SK-N-SH (cell line): ENCODE data around the gene TLE1. TPM values are rescaled to one million over a fixed set of nuclear protein-coding genes. Genes with fewer than 3 reads are reported as not detected.

Experiments
- CTCF ChIA-PET: fragments of 300-600, 350-600 bp; formaldehyde crosslinking; extraction: SDS; loops from one replicate; lab custom pipeline; 2021; lab: Yijun Ruan, JAX
- POLR2A ChIA-PET: fragments of 350-600 bp; sonication (Branson Sonifier 250); formaldehyde crosslinking; extraction: SDS; loops from one replicate; lab custom pipeline; 2020; ENCODE audit warnings: antibody characterized with exemption, inconsistent platforms; lab: Yijun Ruan, JAX
- DNase-seq: peaks from one replicate; pipeline ENCODE4 v3.0.0; 2012
- H2AFZ ChIP-seq: fragments of 200-600 bp; sonication (generic); 2 replicates; pipeline ENCODE4 v1.8.1; 2016; ENCODE audit warnings: antibody characterized with exemption, mild to moderate bottlenecking, low read depth
- H3F3A ChIP-seq: fragments of 200-600 bp; sonication (generic); replicated peaks from 2 replicates; pipeline ENCODE3; 2016; ENCODE audit warnings: antibody characterized with exemption, mild to moderate bottlenecking; ENCODE audit not compliant: insufficient read depth
- H3K27ac ChIP-seq, 2 experiments: fragments of 200-500 bp in 1 of 2; fragments of 200-600 bp in 1 of 2; sonication (Bioruptor generic) in 1 of 2; sonication (generic), shearing (Covaris generic) in 1 of 2; 2 replicates each; pipeline versions ENCODE4 v1.5.1 to v1.6.1; 2014 to 2016; ENCODE audit warnings: low read depth in 2 of 2, inconsistent platforms in 1 of 2, low read length in 1 of 2, mild to moderate bottlenecking in 1 of 2, mixed read lengths in 1 of 2
- H3K27me3 ChIP-seq: fragments of 200-600 bp; sonication (generic), shearing (Covaris generic); 2 replicates; pipeline ENCODE4 v1.6.1; 2016; ENCODE audit warnings: mixed run types; ENCODE audit not compliant: insufficient read depth
- H3K36me3 ChIP-seq, 2 experiments: fragments of 200-500 bp in 1 of 2; fragments of 200-600 bp in 1 of 2; sonication (Bioruptor generic) in 1 of 2; sonication (generic) in 1 of 2; replicated peaks in 1 of 2; 2 replicates each; pipeline versions ENCODE3 to v1.5.1; 2014 to 2016; ENCODE audit warnings: low read length in 1 of 2, mild to moderate bottlenecking in 1 of 2; ENCODE audit not compliant: insufficient read depth in 2 of 2, control insufficient read depth in 1 of 2
- H3K4me1 ChIP-seq, 2 experiments: fragments of 200-500 bp in 1 of 2; fragments of 200-600 bp in 1 of 2; sonication (Bioruptor generic) in 1 of 2; sonication (generic), shearing (Covaris generic) in 1 of 2; 2 replicates each; pipeline versions ENCODE4 v1.5.1 to v1.6.1; 2014 to 2016; ENCODE audit warnings: low read depth in 1 of 2, low read length in 1 of 2, mixed run types in 1 of 2; ENCODE audit not compliant: insufficient read depth in 2 of 2, control insufficient read depth in 1 of 2
- H3K4me2 ChIP-seq: fragments of 200-600 bp; sonication (generic), shearing (Covaris generic); 2 replicates; pipeline ENCODE4 v1.6.1; 2017; ENCODE audit warnings: mixed run types
- H3K4me3 ChIP-seq, 2 experiments: fragments of 200-500 bp in 1 of 2; fragments of 200-600 bp in 1 of 2; sonication (Bioruptor generic) in 1 of 2; sonication (generic), shearing (Covaris generic) in 1 of 2; 2 replicates each; pipeline versions ENCODE4 v1.5.1 to v1.8.1; 2014 to 2016; ENCODE audit warnings: low read depth in 2 of 2, inconsistent platforms in 1 of 2, low read length in 1 of 2, mild to moderate bottlenecking in 1 of 2, mixed read lengths in 1 of 2, moderate library complexity in 1 of 2
- H3K79me2 ChIP-seq: fragments of 200-600 bp; sonication (generic); 2 replicates; pipeline ENCODE4 v1.8.1; 2017; ENCODE audit warnings: mild to moderate bottlenecking; ENCODE audit not compliant: insufficient read depth
- H3K9ac ChIP-seq: fragments of 200-600 bp; sonication (generic); 2 replicates; pipeline ENCODE4 v1.6.1; 2017; ENCODE audit warnings: mixed run types
- H3K9me2 ChIP-seq: fragments of 200-600 bp; sonication (generic); 2 replicates; pipeline ENCODE4 v1.6.1; 2017; ENCODE audit warnings: mixed run types
- H3K9me3 ChIP-seq: fragments of 200-600 bp; sonication (generic); 2 replicates; pipeline ENCODE4 v1.6.1; 2017; ENCODE audit warnings: mixed run types, mild to moderate bottlenecking, moderate library complexity
- H4K20me1 ChIP-seq: fragments of 200-600 bp; sonication (generic); 2 replicates; pipeline ENCODE4 v1.6.1; 2017; ENCODE audit warnings: mild to moderate bottlenecking, mixed run types; ENCODE audit not compliant: insufficient read depth
- CTCF ChIP-seq: fragments of 200-600 bp; sonication (generic); IDR thresholded peaks from 2 replicates; pipeline ENCODE4 v1.6.1; 2017; ENCODE audit warnings: antibody characterized with exemption, mild to moderate bottlenecking, moderate library complexity
- ELF1 ChIP-seq: IDR thresholded peaks from 2 replicates; pipeline ENCODE4 v1.4.0; 2012
- EP300 ChIP-seq, 2 experiments: IDR thresholded peaks; 2 replicates each; pipeline versions ENCODE4 v1.4.0 to v1.6.1; 2012; ENCODE audit warnings: borderline replicate concordance in 1 of 2, low read depth in 1 of 2, low read length in 1 of 2
- GABPA ChIP-seq: IDR thresholded peaks from 2 replicates; pipeline ENCODE4 v1.4.0; 2012; ENCODE audit warnings: low read depth, mild to moderate bottlenecking
- GATA2 ChIP-seq: sonication (generic); formaldehyde crosslinking; IDR thresholded peaks from 2 replicates; pipeline ENCODE4 v1.5.0; 2020; ENCODE audit warnings: mild to moderate bottlenecking, missing genetic modification reagents
- IRF3 ChIP-seq: fragments of 150-350 bp; IDR thresholded peaks from 2 replicates; pipeline ENCODE4 v1.6.1; 2016; ENCODE audit warnings: mild to moderate bottlenecking, low read depth, low read length
- MAX ChIP-seq: IDR thresholded peaks from 2 replicates; pipeline ENCODE4 v1.4.0; 2012; ENCODE audit warnings: low read depth
- MEF2A ChIP-seq: IDR thresholded peaks from 2 replicates; pipeline ENCODE4 v1.4.0; 2012; ENCODE audit warnings: low read depth, borderline replicate concordance
- NRF1 ChIP-seq: IDR thresholded peaks from 2 replicates; pipeline ENCODE4 v1.6.1; 2012; ENCODE audit warnings: low read depth, mild to moderate bottlenecking, low read length
- RFX5 ChIP-seq: IDR thresholded peaks from 2 replicates; pipeline ENCODE4 v1.6.1; 2012; ENCODE audit warnings: mild to moderate bottlenecking, improper control_type of control experiment, low read length
- SMC3 ChIP-seq: IDR thresholded peaks from 2 replicates; pipeline ENCODE4 v1.6.1; 2012; ENCODE audit warnings: low read depth, low read length, improper control_type of control experiment
- WGBS: methylation state at CpG from one replicate; pipeline ENCODE4 v1.1.6; 2017; ENCODE audit warnings: low lambda C conversion rate; 5-methylcytosine and 5-hydroxymethylcytosine counted together
- polyA plus RNA-seq, 3 experiments: library from polyadenylated mRNA; depleted of rRNA; stranded (reverse); fragments of >200 nt; gene quantifications; 2 replicates each; pipeline ENCODE4 v1.2.3, GENCODE V29; 2012

The TLE1 gene
- polyA plus RNA-seq, 1 of the 3 experiments (the other 2 are of a cell fraction) = 33.0 TPM

- Histone ChIP-seq H3K9me3 (no peaks in the 10 kb centered on the region), H3K4me2 (no peak overlapping the region)
- TF ChIP-seq MAX = no peak
- TF ChIP-seq ELF1 = no peak
- no peak for TF ChIP-seq NRF1
- TF ChIP-seq RFX5 = no peak
- no peak for TF ChIP-seq GABPA
- TF ChIP-seq IRF3 = no peak
- TF ChIP-seq CTCF = no peak
- no peak for TF ChIP-seq SMC3
- TF ChIP-seq GATA2 (CRISPR knock-in tag) = no peak
- no peak for TF ChIP-seq EP300 (IDR thresholded peaks at IDR 0.05; ENCODE audit: borderline replicate concordance in 1 of 2, low read depth in 1 of 2, low read length in 1 of 2)
- TF ChIP-seq, all 33 proteins: peak for 0
- Histone ChIP-seq H3K9ac (no peak overlapping the region), H3F3A (no peaks in the 10 kb centered on the region), H3K4me3 (no peak overlapping the region), H3K27me3 (no peaks in the 10 kb centered on the region), H3K27ac (no peak overlapping the region), H3K9me2 (no peaks in the 10 kb centered on the region), H3K79me2 (no peaks in the 10 kb centered on the region), H2AFZ (no peak overlapping the region), H4K20me1 (no peaks in the 10 kb centered on the region), H3K4me1 (peaks cover 0 to 3% of the 10 kb centered on the region in 2 experiments; a peak in 1 of 4 replicates), H3K36me3 (peaks cover 7 to 15% of the 10 kb centered on the region in 2 experiments)
- POLR2A ChIA-PET = no interaction called here
- 100% methylated on average over 1 of the region's 1 CpG for WGBS
- CTCF ChIA-PET = no interaction called here
- DNase-seq = no peak
Observed at GRCh38 chr9:81618923-81619322, 70.4 kb downstream of the TLE1 start.

- H3K9me2 ChIP-seq = no peaks in the 10 kb centered on the region
- ChIA-PET CTCF (no interaction called here), POLR2A (no interaction called here)
- no peak for DNase-seq
- peaks cover 19 to 20% of the 10 kb centered on the region in 2 experiments for H3K36me3 ChIP-seq
- H3K27me3 ChIP-seq = no peaks in the 10 kb centered on the region
- H3K79me2 ChIP-seq = no peaks in the 10 kb centered on the region
- no peak for TF ChIP-seq MEF2A
- H2AFZ ChIP-seq = no peak overlapping the region
- no peaks in the 10 kb centered on the region for H4K20me1 ChIP-seq
- no peaks in the 10 kb centered on the region for H3K9me3 ChIP-seq
- H3K27ac ChIP-seq = no peak overlapping the region
- H3K4me2 ChIP-seq = no peak overlapping the region
- H3K4me3 ChIP-seq = no peak overlapping the region
- H3K9ac ChIP-seq = no peak overlapping the region
- 94% methylated on average over 4 of the region's 4 CpGs for WGBS
- H3K4me1 ChIP-seq = peaks cover 0 to 9% of the 10 kb centered on the region in 2 experiments; a peak in 1 of 4 replicates
- H3F3A ChIP-seq = no peaks in the 10 kb centered on the region
Observed at GRCh38 chr9:81616141-81616540, 73.2 kb downstream of the TLE1 start.
